Erythroblast (primary cell): Measurements from ENCODE around the gene TNPO3.

Source experiments
- GATA1 ChIP-seq: IDR thresholded peaks from 2 replicates; pipeline ENCODE4 v1.6.1; 2011; ENCODE audit warnings: low read depth, mild to moderate bottlenecking, control low read depth, low read length, moderate library complexity
- POLR2A ChIP-seq: IDR thresholded peaks from 2 replicates; pipeline ENCODE4 v1.6.1; 2011; ENCODE audit warnings: mild to moderate bottlenecking, low read length

- TF ChIP-seq POLR2A (no peak), GATA1 (no peak)
Measured at GRCh38 chr7:128959296-128959695, 95.6 kb downstream of the TNPO3 start.
